Measurements from ENCODE around the gene PLXNA2.

DNA sequence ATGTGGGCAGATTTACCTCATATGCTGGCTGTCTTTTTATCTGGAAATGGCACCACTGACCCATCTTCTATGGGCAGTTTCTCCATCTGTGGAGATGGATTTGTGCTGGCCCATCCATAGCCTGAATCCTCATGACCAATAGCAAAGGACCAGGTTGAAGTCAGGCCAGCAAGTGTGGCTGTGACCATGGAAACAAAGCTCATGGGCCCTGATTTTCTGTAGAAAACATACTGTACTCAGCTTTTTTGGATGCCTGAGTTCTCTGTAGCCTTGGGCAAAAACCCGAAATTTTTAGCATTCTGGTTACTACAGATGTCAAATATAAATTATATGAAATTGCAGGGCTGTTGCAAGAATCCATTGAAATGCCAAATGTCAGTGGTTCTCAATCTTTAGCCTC, 155.0 kb downstream of the PLXNA2 start:
- no peak for TF ChIP-seq EZH2 (conservative IDR thresholded peaks at IDR 0.05; ENCODE audit: low read depth, low read length)
- TF ChIP-seq ZNF589 (CRISPR knock-in tag; conservative IDR thresholded peaks at IDR 0.05), result no peak
- no peak for TF ChIP-seq EHMT2 (IDR thresholded peaks at IDR 0.05; ENCODE audit: borderline replicate concordance, low read depth, low read length)
- no peak for TF ChIP-seq RXRB (CRISPR knock-in tag; IDR thresholded peaks at IDR 0.05; ENCODE audit: borderline replicate concordance)
- no peak for TF ChIP-seq TCF7 (IDR thresholded peaks at IDR 0.05; ENCODE audit: low read depth)
- no peak for TF ChIP-seq PAF1 (CRISPR knock-in tag; IDR thresholded peaks at IDR 0.05)
- TF ChIP-seq ZSCAN29 (CRISPR knock-in tag; conservative IDR thresholded peaks at IDR 0.05), result no peak
- TF ChIP-seq, protein P1, sequence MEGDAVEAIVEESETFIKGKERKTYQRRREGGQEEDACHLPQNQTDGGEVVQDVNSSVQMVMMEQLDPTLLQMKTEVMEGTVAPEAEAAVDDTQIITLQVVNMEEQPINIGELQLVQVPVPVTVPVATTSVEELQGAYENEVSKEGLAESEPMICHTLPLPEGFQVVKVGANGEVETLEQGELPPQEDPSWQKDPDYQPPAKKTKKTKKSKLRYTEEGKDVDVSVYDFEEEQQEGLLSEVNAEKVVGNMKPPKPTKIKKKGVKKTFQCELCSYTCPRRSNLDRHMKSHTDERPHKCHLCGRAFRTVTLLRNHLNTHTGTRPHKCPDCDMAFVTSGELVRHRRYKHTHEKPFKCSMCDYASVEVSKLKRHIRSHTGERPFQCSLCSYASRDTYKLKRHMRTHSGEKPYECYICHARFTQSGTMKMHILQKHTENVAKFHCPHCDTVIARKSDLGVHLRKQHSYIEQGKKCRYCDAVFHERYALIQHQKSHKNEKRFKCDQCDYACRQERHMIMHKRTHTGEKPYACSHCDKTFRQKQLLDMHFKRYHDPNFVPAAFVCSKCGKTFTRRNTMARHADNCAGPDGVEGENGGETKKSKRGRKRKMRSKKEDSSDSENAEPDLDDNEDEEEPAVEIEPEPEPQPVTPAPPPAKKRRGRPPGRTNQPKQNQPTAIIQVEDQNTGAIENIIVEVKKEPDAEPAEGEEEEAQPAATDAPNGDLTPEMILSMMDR (CRISPR knock-in tag; IDR thresholded peaks at IDR 0.05), result no peak
- TF ChIP-seq CENPX (CRISPR knock-in tag; IDR thresholded peaks at IDR 0.05), result no peak
- TF ChIP-seq FIP1L1 (IDR thresholded peaks at IDR 0.05; ENCODE audit: borderline replicate concordance, insufficient read depth, low read depth, low read length), result no peak
- TF ChIP-seq, protein P2, sequence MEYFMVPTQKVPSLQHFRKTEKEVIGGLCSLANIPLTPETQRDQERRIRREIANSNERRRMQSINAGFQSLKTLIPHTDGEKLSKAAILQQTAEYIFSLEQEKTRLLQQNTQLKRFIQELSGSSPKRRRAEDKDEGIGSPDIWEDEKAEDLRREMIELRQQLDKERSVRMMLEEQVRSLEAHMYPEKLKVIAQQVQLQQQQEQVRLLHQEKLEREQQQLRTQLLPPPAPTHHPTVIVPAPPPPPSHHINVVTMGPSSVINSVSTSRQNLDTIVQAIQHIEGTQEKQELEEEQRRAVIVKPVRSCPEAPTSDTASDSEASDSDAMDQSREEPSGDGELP (IDR thresholded peaks at IDR 0.05; ENCODE audit: borderline replicate concordance, low read depth), result no peak
- no peak for TF ChIP-seq RELA (CRISPR knock-in tag; IDR thresholded peaks at IDR 0.05)

All from HepG2 (cell line).